Coronary artery (tissue), 2 donors: ENCODE results near the gene LMF1.
"Not testable (repeated sequence)": the region's sequence is repeated elsewhere in the genome, so short reads cannot be mapped to it uniquely, and the experiment has no call there.

ENCODE experiments used
- DNase-seq: peaks from one replicate; pipeline ENCODE4 v3.0.0-alpha.2; 2017; ENCODE audit warnings: low spot score
- H3K27ac ChIP-seq, 2 donors: fragments of 200-600 bp; sonication (generic); one replicate each; pipeline ENCODE4 v1.5.1; 2016 to 2019
- H3K4me3 ChIP-seq: fragments of 200-600 bp; sonication (generic); 2 replicates; pipeline ENCODE4 v1.5.1; 2016; ENCODE audit warnings: mild to moderate bottlenecking, moderate library complexity
- CTCF ChIP-seq: fragments of 200-600 bp; sonication (generic); IDR thresholded peaks from one replicate; pipeline ENCODE4 v1.5.1; 2019; ENCODE audit warnings: antibody characterized with exemption

LMF1 gene

GRCh38 chr16:841455-842060 lies 129.2 kb downstream of the LMF1 start:
- Histone ChIP-seq H3K4me3 (no peak overlapping the region), H3K27ac (no peak overlapping the region)
- no peak for DNase-seq
- TF ChIP-seq CTCF, result no peak

- no peak for TF ChIP-seq CTCF
- no peak for DNase-seq
- Histone ChIP-seq H3K27ac (no peak overlapping the region), H3K4me3 (no peak overlapping the region)
Measured at GRCh38 chr16:840561-841454, 130.0 kb downstream of the LMF1 start.

- Histone ChIP-seq H3K27ac (no peak overlapping the region), H3K4me3 (no peak overlapping the region)
- no peak for DNase-seq
- TF ChIP-seq CTCF, result no peak
Measured at GRCh38 chr16:839643-840408, 131.0 kb downstream of the LMF1 start.

- no peak overlapping the region for H3K4me3 ChIP-seq
- no peak overlapping the region for H3K27ac ChIP-seq
- no peak for TF ChIP-seq CTCF
- DNase-seq, result no peak
Measured at GRCh38 chr16:838741-839140, 132.0 kb downstream of the LMF1 start.

- not testable (repeated sequence) for DNase-seq, H3K27ac ChIP-seq, H3K4me3 ChIP-seq
Measured at GRCh38 chr16:836822-837221, 134.0 kb downstream of the LMF1 start.

- Histone ChIP-seq H3K27ac (no peak overlapping the region), H3K4me3 (no peak overlapping the region)
- TF ChIP-seq CTCF, result no peak
- DNase-seq, result no peak
Measured at GRCh38 chr16:836221-836620, 134.6 kb downstream of the LMF1 start.

GRCh38 chr16:835373-835772 lies 135.4 kb downstream of the LMF1 start:
- TF ChIP-seq CTCF, result no peak
- H3K27ac ChIP-seq, result no peak overlapping the region
- H3K4me3 ChIP-seq, result no peak overlapping the region
- DNase-seq, result no peak
